ENCODE results near the gene API5. TPM values are rescaled to one million over a fixed set of nuclear protein-coding genes. Genes with fewer than 3 reads are reported as not detected.

API5 gene
- total RNA-seq, 1 experiment from 2014 or later, result 100 TPM

DNA sequence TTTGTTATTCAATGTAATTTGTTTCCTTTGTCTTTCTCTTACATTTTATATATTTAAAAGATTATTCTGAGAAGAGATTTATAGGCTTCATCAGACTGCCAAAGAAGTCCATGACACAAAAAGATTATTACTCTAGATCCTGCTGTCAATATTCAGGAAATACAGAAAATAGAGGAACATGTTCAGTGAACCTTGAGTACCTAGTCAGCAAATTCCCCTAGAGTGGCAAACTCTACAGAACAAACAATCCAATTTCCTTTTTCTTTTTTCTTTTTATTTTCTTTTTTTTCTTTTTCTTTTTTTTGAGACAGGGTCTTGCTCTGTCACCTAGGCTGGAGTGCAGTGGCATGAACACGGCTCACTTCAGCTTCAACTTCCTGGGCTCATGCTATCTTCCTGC lies 70.8 kb downstream of the API5 start:
- no peaks in the 10 kb centered on the region for H3K9me3 Mint-ChIP-seq (ENCODE audit: unreplicated experiment)

DNA sequence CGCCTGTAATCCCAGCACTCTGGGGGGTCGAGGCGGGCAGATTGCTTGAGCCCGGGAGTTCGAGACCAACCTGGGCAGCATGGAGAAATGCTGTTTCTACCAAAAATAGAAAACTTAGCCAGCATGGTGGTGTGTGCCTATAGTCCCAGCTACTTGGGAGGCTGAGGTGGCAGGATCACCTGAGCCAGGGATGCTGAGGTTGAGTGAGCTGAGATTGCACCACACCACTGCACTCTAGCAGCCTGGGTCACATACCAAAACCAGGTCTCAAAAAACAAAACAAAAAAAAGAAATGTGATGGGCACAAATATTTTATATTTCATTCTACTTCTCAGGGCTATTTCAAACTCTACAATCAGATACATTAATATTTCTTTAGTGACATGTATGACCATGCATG lies 72.6 kb downstream of the API5 start:
- ChIA-PET POLR2A (interaction anchor here (0.7 to 2.3 kb wide), 2 partner anchors 25 to 32 kb away, joined by 3 to 7 read pairs; partner anchors contain the start of gene TTC17), CTCF (no interaction called here)
- no TSS peak for BruUV-seq (replicated peaks)
- DNase-seq (ENCODE audit: unreplicated experiment), result no peak
- Mint-ChIP-seq H3K9me3 (ENCODE audit: unreplicated experiment) (no peaks in the 10 kb centered on the region), H3K4me3 (ENCODE audit: unreplicated experiment) (no peak overlapping the region), H3K27ac (ENCODE audit: low read depth, unreplicated experiment) (no peak overlapping the region), H3K36me3 (ENCODE audit: insufficient read depth, unreplicated experiment) (peaks cover 36% of the 10 kb centered on the region), H3K4me1 (ENCODE audit: insufficient read depth, unreplicated experiment) (peaks cover 5% of the 10 kb centered on the region), H3K27me3 (ENCODE audit: insufficient read depth, unreplicated experiment) (no peaks in the 10 kb centered on the region)
- TF ChIP-seq, protein P1, sequence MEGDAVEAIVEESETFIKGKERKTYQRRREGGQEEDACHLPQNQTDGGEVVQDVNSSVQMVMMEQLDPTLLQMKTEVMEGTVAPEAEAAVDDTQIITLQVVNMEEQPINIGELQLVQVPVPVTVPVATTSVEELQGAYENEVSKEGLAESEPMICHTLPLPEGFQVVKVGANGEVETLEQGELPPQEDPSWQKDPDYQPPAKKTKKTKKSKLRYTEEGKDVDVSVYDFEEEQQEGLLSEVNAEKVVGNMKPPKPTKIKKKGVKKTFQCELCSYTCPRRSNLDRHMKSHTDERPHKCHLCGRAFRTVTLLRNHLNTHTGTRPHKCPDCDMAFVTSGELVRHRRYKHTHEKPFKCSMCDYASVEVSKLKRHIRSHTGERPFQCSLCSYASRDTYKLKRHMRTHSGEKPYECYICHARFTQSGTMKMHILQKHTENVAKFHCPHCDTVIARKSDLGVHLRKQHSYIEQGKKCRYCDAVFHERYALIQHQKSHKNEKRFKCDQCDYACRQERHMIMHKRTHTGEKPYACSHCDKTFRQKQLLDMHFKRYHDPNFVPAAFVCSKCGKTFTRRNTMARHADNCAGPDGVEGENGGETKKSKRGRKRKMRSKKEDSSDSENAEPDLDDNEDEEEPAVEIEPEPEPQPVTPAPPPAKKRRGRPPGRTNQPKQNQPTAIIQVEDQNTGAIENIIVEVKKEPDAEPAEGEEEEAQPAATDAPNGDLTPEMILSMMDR (IDR thresholded peaks at IDR 0.05; ENCODE audit: unreplicated experiment), result no peak
- intact Hi-C loops (cut with micrococcal nuclease), result no loop called here

More for the DNA sequence above, 70.8 kb downstream of the API5 start:
- no peak for DNase-seq (ENCODE audit: unreplicated experiment)
- TF ChIP-seq, protein P1 (IDR thresholded peaks at IDR 0.05; ENCODE audit: unreplicated experiment), result no peak
- Mint-ChIP-seq H3K27me3 (ENCODE audit: insufficient read depth, unreplicated experiment) (no peaks in the 10 kb centered on the region), H3K36me3 (ENCODE audit: insufficient read depth, unreplicated experiment) (peaks cover 40% of the 10 kb centered on the region), H3K4me1 (ENCODE audit: insufficient read depth, unreplicated experiment) (peaks cover 5% of the 10 kb centered on the region), H3K27ac (ENCODE audit: low read depth, unreplicated experiment) (no peak overlapping the region), H3K4me3 (ENCODE audit: unreplicated experiment) (no peak overlapping the region)
- no TSS peak for BruUV-seq (replicated peaks)
- ChIA-PET CTCF (no interaction called here), POLR2A (interaction anchor here (0.6 to 2.3 kb wide), 2 partner anchors 17 to 24 kb away, joined by 3 to 7 read pairs; partner anchors contain the start of gene TTC17)
- intact Hi-C loops (cut with micrococcal nuclease), result no loop called here

DNA sequence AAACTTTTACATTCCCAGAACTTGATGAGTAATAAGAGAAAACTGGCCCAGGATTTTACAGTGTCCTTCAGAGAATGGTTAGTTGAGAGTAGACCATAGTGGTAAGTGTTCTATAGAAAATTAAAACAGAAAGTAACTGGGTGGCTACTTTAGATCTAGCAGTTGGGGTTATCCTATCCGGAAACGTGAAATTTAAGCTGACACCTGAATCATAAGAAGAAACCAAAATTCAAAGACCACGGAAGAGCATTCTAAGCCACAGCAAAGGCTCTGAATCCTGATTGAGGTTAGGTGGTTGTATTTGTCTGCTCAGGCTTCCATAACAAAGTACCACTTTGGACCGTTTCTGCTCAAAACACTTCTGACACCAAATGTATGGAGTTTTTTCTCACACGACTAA lies 80.9 kb downstream of the API5 start:
- CTCF ChIA-PET, result interaction anchor here (0.6 kb wide), 1 partner anchor 26 kb away, joined by 4 read pairs; no protein-coding TSS in a partner anchor
- no peak overlapping the region for H3K4me3 Mint-ChIP-seq (ENCODE audit: unreplicated experiment)
- intact Hi-C loops (cut with micrococcal nuclease), result no loop called here
- POLR2A ChIA-PET, result interaction anchor here (0.6 to 1.4 kb wide), 2 partner anchors 12 to 107 kb away, joined by 3 read pairs; no protein-coding TSS in a partner anchor
- no peak for DNase-seq (ENCODE audit: unreplicated experiment)
- no peaks in the 10 kb centered on the region for H3K27me3 Mint-ChIP-seq (ENCODE audit: insufficient read depth, unreplicated experiment)
- TF ChIP-seq, protein P1 (IDR thresholded peaks at IDR 0.05; ENCODE audit: unreplicated experiment), result no peak
- no peak overlapping the region for H3K27ac Mint-ChIP-seq (ENCODE audit: low read depth, unreplicated experiment)
- H3K36me3 Mint-ChIP-seq (ENCODE audit: insufficient read depth, unreplicated experiment), result peaks cover 73% of the 10 kb centered on the region
- H3K9me3 Mint-ChIP-seq (ENCODE audit: unreplicated experiment), result no peaks in the 10 kb centered on the region
- no TSS peak for BruUV-seq (replicated peaks)
- H3K4me1 Mint-ChIP-seq (ENCODE audit: insufficient read depth, unreplicated experiment), result no peaks in the 10 kb centered on the region

DNA sequence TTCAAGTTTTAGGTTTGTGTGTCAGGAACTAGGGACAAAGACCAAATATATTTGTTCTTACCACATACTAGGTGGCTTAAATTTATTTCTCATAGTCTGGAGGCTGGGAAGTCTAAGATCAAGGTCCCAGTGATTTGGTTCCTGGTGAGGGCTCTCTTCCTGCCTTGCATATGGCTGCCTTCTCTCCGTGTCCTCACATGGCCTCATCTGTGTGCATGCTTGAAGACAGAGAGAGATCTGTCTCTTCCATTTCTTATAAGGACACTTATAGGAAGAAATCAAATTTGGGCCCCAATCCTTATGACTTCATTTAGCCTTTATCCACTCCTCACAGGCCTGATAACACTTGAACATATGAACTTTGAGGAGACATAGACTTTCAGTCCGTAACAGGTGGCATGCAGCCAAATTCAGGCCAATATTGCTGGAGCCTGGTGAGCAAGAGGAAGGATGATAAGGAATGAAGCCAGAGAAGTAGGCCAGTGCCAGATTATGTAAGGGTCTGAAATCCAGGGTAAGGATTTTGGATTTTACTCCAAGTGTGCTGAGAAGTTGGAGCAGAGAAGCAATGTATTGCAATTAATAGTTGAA lies 82.1 kb downstream of the API5 start:
- ChIA-PET CTCF (no interaction called here), POLR2A (interaction anchor here (1.4 kb wide), 1 partner anchor 11 kb away, joined by 3 read pairs; no protein-coding TSS in a partner anchor)
- intact Hi-C loops (cut with micrococcal nuclease), result no loop called here
- Mint-ChIP-seq H3K27ac (ENCODE audit: low read depth, unreplicated experiment) (no peak overlapping the region), H3K9me3 (ENCODE audit: unreplicated experiment) (no peaks in the 10 kb centered on the region), H3K27me3 (ENCODE audit: insufficient read depth, unreplicated experiment) (no peaks in the 10 kb centered on the region), H3K4me1 (ENCODE audit: insufficient read depth, unreplicated experiment) (no peaks in the 10 kb centered on the region), H3K36me3 (ENCODE audit: insufficient read depth, unreplicated experiment) (peaks cover 78% of the 10 kb centered on the region), H3K4me3 (ENCODE audit: unreplicated experiment) (no peak overlapping the region)
- TF ChIP-seq, protein P1 (IDR thresholded peaks at IDR 0.05; ENCODE audit: unreplicated experiment), result no peak
- BruUV-seq (replicated peaks), result no TSS peak
- no peak for DNase-seq (ENCODE audit: unreplicated experiment)

Other genes starting within 250 kb of the API5 start
- 92.7 and 94.5 TPM in 2 replicates for gene TTC17, start 46.9 kb downstream of the API5 start, total RNA-seq (2022)

Measured in MCF 10A (cell line).